Small intestine (tissue), 7 donors: ENCODE data around the gene TASP1. TPM values are rescaled to one million over a fixed set of nuclear protein-coding genes. Genes with fewer than 3 reads are reported as not detected.

Experiments
- DNase-seq, 2 donors: peaks; one replicate each; pipeline versions ENCODE4 v3.0.0 to v3.0.0-alpha.2; 2013
- FAIRE-seq: peaks from 2 replicates; lab custom pipeline; 2012; peaks lifted over from hg19 to GRCh38; lab: Jason Lieb, UNC
- H3K27ac ChIP-seq, 3 donors: one replicate each; pipeline ENCODE4 v1.5.1; 2013; ENCODE audit warnings: low read length in 2 of 3, mild to moderate bottlenecking in 2 of 3, control low read depth in 1 of 3, inconsistent platforms in 1 of 3, low read depth in 1 of 3, moderate library complexity in 1 of 3
- H3K27me3 ChIP-seq, 3 donors: one replicate each; pipeline ENCODE4 v1.6.1; 2013; ENCODE audit warnings: low read length in 3 of 3, inconsistent platforms in 1 of 3; ENCODE audit not compliant: control insufficient read depth in 3 of 3, insufficient read depth in 3 of 3
- H3K36me3 ChIP-seq, 3 donors: one replicate each; pipeline ENCODE4 v1.6.1; 2013; ENCODE audit warnings: low read length in 3 of 3, inconsistent platforms in 1 of 3, low read depth in 1 of 3, mild to moderate bottlenecking in 1 of 3, moderate library complexity in 1 of 3; ENCODE audit not compliant: control insufficient read depth in 3 of 3, insufficient read depth in 2 of 3
- H3K4me1 ChIP-seq, 3 donors: one replicate each; pipeline ENCODE4 v1.6.1; 2013; ENCODE audit warnings: low read length in 2 of 3, inconsistent platforms in 1 of 3, low read depth in 1 of 3, mild to moderate bottlenecking in 1 of 3, moderate library complexity in 1 of 3; ENCODE audit not compliant: control insufficient read depth in 3 of 3, insufficient read depth in 2 of 3
- H3K4me3 ChIP-seq, 3 donors: one replicate each; pipeline ENCODE4 v1.5.1; 2013; ENCODE audit warnings: low read length in 3 of 3, control low read depth in 1 of 3, inconsistent platforms in 1 of 3, low read depth in 1 of 3, mild to moderate bottlenecking in 1 of 3, moderate library complexity in 1 of 3
- H3K9me3 ChIP-seq, 2 donors: one replicate each; pipeline ENCODE4 v1.6.1; 2013; ENCODE audit warnings: low read depth in 1 of 2, low read length in 1 of 2; ENCODE audit not compliant: control insufficient read depth in 2 of 2, insufficient read depth in 1 of 2
- WGBS, 3 donors: extraction: QIAGEN DNeasy Blood & Tissue Kit; methylation state at CpG; one replicate each; pipeline ENCODE4 v1.1.7; 2013; 5-methylcytosine and 5-hydroxymethylcytosine counted together
- polyA plus RNA-seq, 4 donors: library from polyadenylated mRNA; stranded (reverse) in 3 of 4; unstranded in 1 of 4; fragments of 200-250 nt in 3 of 4; fragments of 120-200 nt in 1 of 4; gene quantifications; one replicate each; pipeline versions ENCODE4 v1.2.1 to v1.2.3, GENCODE V29; 2013
- donor health status: healthy with polysubstance abuse.
- donor health status: control.
- donor health status: control.
- donor health status: Bipolar disorder and iron deficiency.
- donor health status: healthy.

The TASP1 gene
- polyA plus RNA-seq, 4 donors = 3.0 to 13.3 (median 5.6) TPM

DNA sequence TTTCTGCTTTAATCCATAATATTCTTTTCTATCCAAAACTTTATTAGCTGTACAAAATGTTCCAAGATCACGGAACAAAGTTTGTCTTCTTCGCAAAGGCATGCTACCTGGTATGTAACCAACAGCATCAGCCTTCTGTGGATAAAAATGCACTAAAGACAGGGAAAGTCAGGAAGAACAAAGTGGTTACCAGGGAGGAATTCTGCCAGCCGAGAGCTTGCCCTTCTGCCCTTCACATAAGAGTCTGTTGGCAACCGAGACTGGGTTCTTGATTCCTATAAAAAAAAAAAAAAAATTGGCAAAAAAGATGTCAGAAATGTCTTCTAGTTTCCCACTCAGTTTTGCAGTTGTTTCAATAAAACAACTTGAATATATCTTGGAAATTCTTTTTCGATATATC is 58.0 kb downstream of the TASP1 start:
- 94 to 98% (median 97%) methylated on average over 5 of the region's 5 CpGs for WGBS, 3 donors
- peaks cover 0 to 13% of the 10 kb centered on the region in 2 donors for H3K9me3 ChIP-seq
- DNase-seq (no peak), FAIRE-seq (no peak)
- no peak overlapping the region for H3K4me3 ChIP-seq
- no peaks in the 10 kb centered on the region for H3K4me1 ChIP-seq
- peaks cover 0 to 18% (median 0%) of the 10 kb centered on the region in 3 donors for H3K36me3 ChIP-seq
- no peak overlapping the region for H3K27ac ChIP-seq
- H3K27me3 ChIP-seq = no peaks in the 10 kb centered on the region

DNA sequence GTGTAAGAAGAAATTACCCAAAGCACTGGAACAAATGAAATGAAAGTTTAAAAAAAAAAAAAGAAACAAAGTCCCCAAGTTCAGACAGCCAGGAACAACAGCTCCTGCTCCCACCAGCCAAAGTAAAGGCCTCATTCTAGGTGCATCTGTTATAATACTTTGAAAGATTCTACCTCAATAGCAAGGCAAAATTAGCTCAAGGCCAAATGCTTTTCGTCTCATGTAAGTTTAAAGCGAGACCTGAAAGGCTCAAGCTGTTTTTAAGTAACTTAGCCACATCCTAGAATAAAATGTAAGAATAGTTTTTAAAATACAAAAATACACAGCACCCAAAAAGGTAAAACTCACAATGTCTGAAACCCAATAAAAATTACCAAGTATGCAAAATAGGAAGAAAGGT is 64.7 kb downstream of the TASP1 start:
- no peaks in the 10 kb centered on the region for H3K27me3 ChIP-seq
- no peak overlapping the region for H3K27ac ChIP-seq
- DNase-seq (no peak), FAIRE-seq (no peak)
- no peaks in the 10 kb centered on the region for H3K4me1 ChIP-seq
- WGBS, 3 donors = 94 to 97% (median 95%) methylated on average over 2 of the region's 2 CpGs
- no peak overlapping the region for H3K4me3 ChIP-seq
- H3K36me3 ChIP-seq = peaks cover 0 to 1% (median 0%) of the 10 kb centered on the region in 3 donors
- peaks cover 0 to 4% of the 10 kb centered on the region in 2 donors for H3K9me3 ChIP-seq

DNA sequence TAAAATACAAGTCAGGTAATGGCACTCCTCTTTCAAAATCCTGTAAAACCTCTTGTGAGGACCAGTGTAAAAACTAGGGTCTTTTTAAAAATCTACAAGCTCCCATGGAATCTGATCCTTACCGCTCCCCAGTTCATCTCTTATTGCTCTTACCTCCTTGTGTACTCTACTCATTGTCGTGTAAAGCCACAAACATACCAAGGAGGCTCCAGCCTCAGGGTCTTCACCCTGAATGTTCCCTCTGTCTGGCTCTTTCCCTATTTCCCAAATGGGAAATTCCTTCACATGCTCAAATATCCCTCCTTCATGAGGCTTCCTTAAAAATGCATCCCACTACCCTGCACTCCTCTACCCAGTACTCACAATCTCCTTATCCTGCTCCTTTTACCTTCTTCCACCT is 67.1 kb downstream of the TASP1 start:
- Histone ChIP-seq H3K9me3 (peaks cover 0 to 4% of the 10 kb centered on the region in 2 donors), H3K36me3 (peaks cover 0 to 1% (median 0%) of the 10 kb centered on the region in 3 donors), H3K4me1 (no peaks in the 10 kb centered on the region), H3K4me3 (no peak overlapping the region), H3K27me3 (no peaks in the 10 kb centered on the region), H3K27ac (no peak overlapping the region)
- no peak for DNase-seq
- FAIRE-seq = no peak
- WGBS, 3 donors = 94 to 100% (median 98%) methylated on average over 2 of the region's 2 CpGs

DNA sequence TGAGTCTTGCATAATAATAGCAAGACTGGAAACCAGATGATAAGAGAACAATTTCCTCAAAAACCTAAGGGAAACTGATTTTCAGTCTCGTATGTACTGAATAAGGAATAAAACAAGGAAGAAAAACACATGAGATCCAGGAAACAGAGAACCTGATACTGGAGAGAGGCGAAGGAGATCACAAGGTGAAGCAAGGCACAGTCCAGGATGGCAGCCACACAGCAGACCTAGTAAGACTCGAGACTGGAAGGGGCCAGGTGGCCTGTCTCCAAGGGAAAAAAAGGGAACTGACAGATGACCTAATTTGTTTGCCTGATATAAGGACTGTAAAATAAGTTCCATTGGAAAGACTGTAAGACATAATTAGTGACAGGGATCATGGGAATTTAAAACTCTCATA is 71.1 kb downstream of the TASP1 start:
- Histone ChIP-seq H3K9me3 (peaks cover 0 to 3% of the 10 kb centered on the region in 2 donors), H3K4me1 (no peaks in the 10 kb centered on the region), H3K4me3 (no peak overlapping the region), H3K36me3 (peaks cover 0 to 3% (median 2%) of the 10 kb centered on the region in 3 donors), H3K27ac (no peak overlapping the region), H3K27me3 (no peaks in the 10 kb centered on the region)
- FAIRE-seq (no peak), DNase-seq (no peak)
- 73 to 87% (median 75%) methylated on average over 3 of the region's 3 CpGs for WGBS, 3 donors

DNA sequence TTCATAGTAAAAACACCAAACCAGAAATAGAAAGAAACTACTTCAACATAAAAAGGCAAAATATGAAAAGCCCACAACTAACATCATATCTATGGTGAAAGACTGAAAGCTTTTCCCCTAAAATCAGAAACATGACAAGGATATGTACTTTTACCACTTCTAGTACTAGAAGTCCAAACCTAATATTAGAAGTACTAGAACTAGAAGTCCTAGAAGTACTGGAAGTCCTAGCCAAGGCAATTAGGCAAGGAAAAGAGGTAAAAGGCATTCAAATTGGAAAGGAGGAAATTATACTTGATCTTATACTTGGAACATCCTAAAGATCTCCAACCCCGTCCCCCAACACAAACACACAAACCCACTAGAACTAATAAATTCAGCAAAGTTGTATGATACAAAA is 74.9 kb downstream of the TASP1 start:
- DNase-seq (no peak), FAIRE-seq (no peak)
- Histone ChIP-seq H3K27ac (no peak overlapping the region), H3K4me1 (no peaks in the 10 kb centered on the region), H3K4me3 (no peak overlapping the region), H3K9me3 (peaks cover 0 to 6% of the 10 kb centered on the region in 2 donors), H3K36me3 (peaks cover 0 to 7% (median 2%) of the 10 kb centered on the region in 3 donors), H3K27me3 (no peaks in the 10 kb centered on the region)
- WGBS, 3 donors = 95 to 100% (median 96%) methylated on average over 1 of the region's 1 CpG

DNA sequence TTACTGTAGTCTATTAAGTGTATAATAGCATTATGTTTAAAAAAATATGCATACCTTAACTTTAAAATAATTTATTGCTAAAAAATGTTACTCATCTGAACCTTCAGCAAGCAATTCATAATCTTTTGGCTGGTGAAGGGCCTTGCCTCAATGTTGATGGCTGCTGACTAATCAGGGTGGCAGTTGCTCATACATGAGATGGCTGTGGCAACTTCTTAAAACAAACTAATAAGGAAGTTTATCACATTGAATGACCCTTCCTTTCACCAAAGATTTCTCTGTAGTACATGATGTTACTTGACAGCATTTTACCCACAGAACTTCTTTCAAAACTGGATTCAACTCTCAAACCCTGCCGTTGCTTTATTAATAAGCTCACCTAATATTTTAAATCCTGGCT is 84.0 kb downstream of the TASP1 start:
- Histone ChIP-seq H3K27me3 (no peaks in the 10 kb centered on the region), H3K36me3 (peaks cover 0 to 2% (median 2%) of the 10 kb centered on the region in 3 donors), H3K4me1 (no peaks in the 10 kb centered on the region), H3K27ac (no peak overlapping the region), H3K9me3 (no peaks in the 10 kb centered on the region), H3K4me3 (no peak overlapping the region)
- DNase-seq (no peak), FAIRE-seq (no peak)
- WGBS, 3 donors = 98 to 100% (median 100%) methylated on average over 1 of the region's 1 CpG

DNA sequence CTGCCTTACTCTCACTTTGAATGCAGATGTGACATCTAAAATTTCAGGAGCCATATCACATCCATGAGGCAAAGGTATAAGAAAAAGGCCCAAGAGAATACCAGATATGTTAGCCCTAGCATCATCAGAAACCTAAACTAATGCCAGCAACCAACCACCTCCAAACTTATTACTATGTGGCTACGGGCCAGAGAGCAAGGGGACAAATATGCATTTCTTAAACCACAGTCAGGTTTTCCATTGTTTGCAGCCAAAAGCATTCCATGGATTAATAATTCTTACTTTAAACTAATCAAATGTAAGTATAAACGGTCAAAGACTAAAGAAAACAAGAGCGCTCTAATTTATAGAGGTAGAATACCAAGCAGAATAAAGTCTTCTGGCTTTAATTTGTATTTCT is 84.7 kb downstream of the TASP1 start:
- Histone ChIP-seq H3K36me3 (peaks cover 0 to 2% (median 2%) of the 10 kb centered on the region in 3 donors), H3K9me3 (no peaks in the 10 kb centered on the region), H3K27ac (no peak overlapping the region), H3K4me3 (no peak overlapping the region), H3K4me1 (no peaks in the 10 kb centered on the region), H3K27me3 (no peaks in the 10 kb centered on the region)
- WGBS, 3 donors = 90 to 96% (median 94%) methylated on average over 3 of the region's 3 CpGs
- FAIRE-seq (no peak), DNase-seq (no peak)

DNA sequence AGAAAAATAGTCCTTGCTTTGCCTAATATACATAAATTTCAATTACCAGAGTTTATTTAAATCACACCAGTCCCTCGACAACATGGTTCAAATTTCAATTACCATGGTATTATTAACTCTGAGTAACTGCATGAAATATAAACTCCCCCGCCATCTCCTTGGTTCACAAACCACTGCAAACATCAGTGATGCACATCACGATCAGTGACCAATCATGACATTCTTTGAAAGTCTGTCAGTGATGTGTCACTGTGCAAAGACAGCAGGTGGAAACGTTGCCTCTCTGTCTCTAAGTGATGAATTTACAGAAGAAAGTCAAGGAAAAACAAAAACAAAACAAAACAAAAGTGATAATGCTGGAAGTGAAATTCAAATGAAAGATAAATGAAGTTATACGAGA is 86.7 kb downstream of the TASP1 start:
- WGBS, 3 donors = 86 to 91% (median 86%) methylated on average over 5 of the region's 5 CpGs
- no peak overlapping the region for H3K4me3 ChIP-seq
- no peak for FAIRE-seq

DNA sequence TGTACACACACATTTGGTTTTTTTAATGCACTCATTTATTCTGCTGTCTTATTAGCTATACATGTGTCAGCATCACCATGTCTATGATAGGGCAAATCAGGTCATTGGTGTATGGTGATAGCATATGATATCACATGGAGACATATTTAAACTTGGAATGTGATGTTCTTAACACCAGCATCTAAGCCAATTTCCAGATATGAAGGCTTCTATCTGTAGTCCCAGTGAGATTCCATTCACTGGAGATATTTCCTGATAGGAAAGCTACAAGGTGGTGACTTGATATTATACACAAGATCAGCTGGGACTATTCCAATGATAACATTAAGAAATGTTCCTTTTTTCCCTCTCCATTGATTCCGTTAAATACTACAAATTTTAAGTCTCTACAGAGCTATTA is 89.3 kb downstream of the TASP1 start:
- Histone ChIP-seq H3K27ac (no peak overlapping the region), H3K9me3 (no peaks in the 10 kb centered on the region), H3K27me3 (no peaks in the 10 kb centered on the region), H3K36me3 (peaks cover 0 to 2% (median 0%) of the 10 kb centered on the region in 3 donors), H3K4me3 (no peak overlapping the region), H3K4me1 (no peaks in the 10 kb centered on the region)
- DNase-seq (no peak), FAIRE-seq (no peak)
- WGBS, 3 donors = 96% methylated on average over 1 of the region's 1 CpG

More for the DNA sequence above, 86.7 kb downstream of the TASP1 start:
- Histone ChIP-seq H3K36me3 (peaks cover 0 to 3% (median 2%) of the 10 kb centered on the region in 3 donors), H3K9me3 (no peaks in the 10 kb centered on the region), H3K27me3 (no peaks in the 10 kb centered on the region), H3K4me1 (no peaks in the 10 kb centered on the region), H3K27ac (no peak overlapping the region)
- DNase-seq = no peak
